ENCODE data around the gene A2M. TPM values are rescaled to one million over a fixed set of nuclear protein-coding genes. Genes with fewer than 3 reads are reported as not detected.

The A2M gene
- total and polyA plus RNA-seq, 2 donors (not counting 3 experiments of a cell fraction or from before 2014, with no cell fraction given), result 11.5 to 16.9 TPM

- Histone ChIP-seq H3K4me2 (ENCODE audit: insufficient read depth, low read length) (no peak overlapping the region), H3K27ac (ENCODE audit: insufficient read depth, low read depth, low read length) (no peak overlapping the region)
Measured at GRCh38 chr12:9124383-9125031, 8.8 kb upstream of the A2M start.

More at GRCh38 chr12:9124383-9125031, 8.8 kb upstream of the A2M start:
- dilution Hi-C loops (cut with MboI; ENCODE audit: extremely low pct_ligation_motif_present, low sequenced_read_pairs) (no loop called here), intact Hi-C loops (cut with micrococcal nuclease) (no loop called here)
- BruUV-seq (replicated peaks), result no TSS peak
- Histone ChIP-seq H3K4me1 (ENCODE audit: control insufficient read depth, extremely low read depth, insufficient read depth, low read length) (peaks cover 4% of the 10 kb centered on the region), H3K36me3 (ENCODE audit: control insufficient read depth in 2 of 2, extremely low read depth in 1 of 2, insufficient read depth in 2 of 2, low read length in 2 of 2) (no peaks in the 10 kb centered on the region), H3K4me3 (replicated peaks in 1 of 3; ENCODE audit: insufficient read depth in 1 of 3, low read depth in 1 of 3, low read length in 3 of 3) (no peak overlapping the region), H3K79me2 (ENCODE audit: control insufficient read depth, insufficient read depth, low read length) (no peaks in the 10 kb centered on the region), H3K9me3 (replicated peaks; ENCODE audit: control insufficient read depth, insufficient read depth, low read length) (no peaks in the 10 kb centered on the region), H3K9me1 (replicated peaks; ENCODE audit: control insufficient read depth, extremely low read depth, insufficient read depth, low read length) (no peaks in the 10 kb centered on the region), H4K20me1 (replicated peaks; ENCODE audit: control insufficient read depth, extremely low read depth, insufficient read depth, low read length) (no peaks in the 10 kb centered on the region), H3K27me3 (ENCODE audit: control insufficient read depth in 2 of 2, insufficient read depth in 2 of 2, low read length in 2 of 2) (no peaks in the 10 kb centered on the region), H2AFZ (ENCODE audit: low read depth, low read length) (no peak overlapping the region), H3K9ac (replicated peaks; ENCODE audit: extremely low read depth, insufficient read depth, low read length) (no peak overlapping the region)
- FAIRE-seq (no peak), DNase-seq (ENCODE audit: low read depth, low spot score) (no peak)
- no peak for TF ChIP-seq JUN (IDR thresholded peaks at IDR 0.05; ENCODE audit: borderline replicate concordance, insufficient read depth, insufficient read length, low read depth)
- TF ChIP-seq MYC (IDR thresholded peaks at IDR 0.05; ENCODE audit: low read depth, low read length), result no peak
- no peak for TF ChIP-seq MAX (IDR thresholded peaks at IDR 0.05; ENCODE audit: insufficient read depth, insufficient read length)
- no peak for TF ChIP-seq POLR2A (IDR thresholded peaks at IDR 0.05; ENCODE audit: low read depth, low read length)
- TF ChIP-seq GATA2 (IDR thresholded peaks at IDR 0.05; ENCODE audit: insufficient read depth, insufficient read length, low read depth, low read length), result no peak
- no peak for TF ChIP-seq POLR2AphosphoS5 (IDR thresholded peaks at IDR 0.05; ENCODE audit: insufficient read depth, low read depth, low read length)
- no peak for TF ChIP-seq CTCF (IDR thresholded peaks at IDR 0.05; ENCODE audit: extremely low read depth in 1 of 2, insufficient read depth in 1 of 2, low read depth in 1 of 2, low read length in 2 of 2)
- no peak for TF ChIP-seq FOS (IDR thresholded peaks at IDR 0.05; ENCODE audit: borderline replicate concordance, insufficient read depth, low read length)
- TF ChIP-seq EZH2 (IDR thresholded peaks at IDR 0.05; ENCODE audit: borderline replicate concordance, low read depth, low read length, severe bottlenecking), result no peak
- POLR2A ChIA-PET, result no interaction called here
- CTCF ChIA-PET, result interaction anchor here (0.8 to 1.8 kb wide), 2 partner anchors 13 to 18 kb away, joined by 3 read pairs; no protein-coding TSS in a partner anchor
